Activated CD8-positive, alpha-beta memory T cell treated with anti-CD3 and anti-CD28 coated beads for 4 hours (primary cell): ENCODE data around the gene TUBA3C.

Experiments
- DNase-seq, 2 donors: peaks; one replicate each; pipeline ENCODE4 v3.0.0-alpha.2; 2020; ENCODE audit warnings: low read depth in 2 of 2

Gene TUBA3C

GRCh38 chr13:19161308-19161707 is 20.3 kb downstream of the TUBA3C start:
- no peak for DNase-seq

- no peak for DNase-seq
Measured at GRCh38 chr13:19159761-19160420, 21.7 kb downstream of the TUBA3C start.

DNA sequence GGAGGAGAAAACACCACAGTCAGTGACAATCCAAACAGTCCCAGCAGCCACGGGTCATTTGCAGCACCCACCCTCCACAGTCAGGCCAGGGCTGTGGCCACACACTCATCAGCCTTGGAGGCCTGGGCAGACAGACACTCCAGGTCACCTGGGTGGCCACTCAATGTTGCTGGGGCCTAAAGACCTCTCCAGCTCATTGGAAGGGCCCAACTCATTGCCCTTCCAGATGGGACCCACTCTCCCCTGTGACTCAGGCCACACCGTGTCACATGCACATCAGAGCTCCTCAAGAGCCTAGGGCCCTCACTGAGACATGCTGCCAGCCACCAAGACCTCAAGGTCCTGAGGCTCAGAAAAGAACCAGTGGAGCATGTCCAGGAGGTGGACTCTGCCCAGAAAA is 22.4 kb downstream of the TUBA3C start:
- DNase-seq, result no peak

GRCh38 chr13:19158526-19159174 is 23.0 kb downstream of the TUBA3C start:
- no peak for DNase-seq

GRCh38 chr13:19158006-19158405 is 23.6 kb downstream of the TUBA3C start:
- no peak for DNase-seq

GRCh38 chr13:19157461-19157860 is 24.2 kb downstream of the TUBA3C start:
- no peak for DNase-seq

- no peak for DNase-seq
Measured at GRCh38 chr13:19156013-19156825, 25.4 kb downstream of the TUBA3C start.

DNA sequence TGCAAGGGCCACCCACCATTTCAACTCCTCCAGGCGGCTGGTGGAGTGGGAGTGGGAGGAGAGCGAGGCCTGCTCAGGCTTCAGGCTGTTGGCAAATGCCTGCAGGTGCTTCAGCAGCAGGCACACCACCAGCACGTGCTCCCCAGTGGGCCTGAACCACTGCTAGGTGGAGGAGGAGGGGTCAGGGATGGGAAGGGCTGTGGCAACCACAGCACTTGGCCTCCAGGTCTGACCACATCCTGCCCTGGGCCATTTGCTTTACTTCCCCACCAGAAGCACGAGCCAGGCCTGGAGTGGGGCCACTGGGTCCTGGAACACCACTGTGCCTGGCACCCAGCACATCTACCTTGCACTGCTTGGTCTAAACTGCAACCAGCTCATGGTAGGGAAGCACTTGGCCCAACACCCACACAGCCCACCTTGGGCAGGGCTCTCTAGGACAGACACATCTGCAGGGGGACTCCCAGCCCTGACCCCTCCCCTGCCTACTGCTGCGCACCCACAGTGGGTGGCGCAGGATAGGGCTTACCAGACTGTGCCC is 26.2 kb downstream of the TUBA3C start:
- no peak for DNase-seq

GRCh38 chr13:19154843-19155242 is 26.8 kb downstream of the TUBA3C start:
- no peak for DNase-seq

GRCh38 chr13:19153782-19154450 is 27.7 kb downstream of the TUBA3C start:
- DNase-seq, result no peak

GRCh38 chr13:19152403-19152802 is 29.2 kb downstream of the TUBA3C start:
- DNase-seq, result no peak

DNA sequence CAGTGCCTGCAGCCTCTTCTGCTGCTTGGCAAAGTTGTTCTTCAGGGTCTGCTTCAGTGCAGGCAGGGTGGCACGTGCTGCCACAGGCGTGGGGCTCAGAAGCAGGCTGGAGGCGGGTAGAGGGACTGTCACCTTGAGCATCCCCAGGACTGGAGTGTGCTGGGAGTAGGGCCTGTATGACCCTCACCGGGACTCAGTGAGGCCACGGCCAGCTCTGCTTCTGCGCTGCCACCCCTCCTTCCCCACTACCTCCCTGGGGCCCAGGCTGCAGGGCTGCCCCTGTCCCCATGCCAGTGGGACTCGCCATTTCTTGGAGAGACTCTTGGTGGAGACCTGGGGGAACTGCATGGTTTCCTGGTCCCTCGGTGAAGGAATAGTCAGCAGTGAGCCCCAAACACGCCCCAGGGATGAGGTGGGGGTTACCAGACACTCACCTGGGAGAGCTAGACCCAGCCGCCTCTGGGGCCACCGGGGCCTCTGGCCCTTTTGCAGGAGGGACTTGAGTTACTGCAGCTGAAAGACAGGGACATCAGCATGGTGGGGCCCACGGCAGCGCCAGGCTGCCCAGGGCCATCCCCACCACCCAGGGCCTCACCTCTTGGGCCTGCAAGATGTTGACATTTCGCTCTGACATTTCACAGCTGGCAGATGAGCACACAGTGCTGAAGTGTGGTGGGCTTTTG is 29.9 kb downstream of the TUBA3C start:
- DNase-seq, result no peak

DNA sequence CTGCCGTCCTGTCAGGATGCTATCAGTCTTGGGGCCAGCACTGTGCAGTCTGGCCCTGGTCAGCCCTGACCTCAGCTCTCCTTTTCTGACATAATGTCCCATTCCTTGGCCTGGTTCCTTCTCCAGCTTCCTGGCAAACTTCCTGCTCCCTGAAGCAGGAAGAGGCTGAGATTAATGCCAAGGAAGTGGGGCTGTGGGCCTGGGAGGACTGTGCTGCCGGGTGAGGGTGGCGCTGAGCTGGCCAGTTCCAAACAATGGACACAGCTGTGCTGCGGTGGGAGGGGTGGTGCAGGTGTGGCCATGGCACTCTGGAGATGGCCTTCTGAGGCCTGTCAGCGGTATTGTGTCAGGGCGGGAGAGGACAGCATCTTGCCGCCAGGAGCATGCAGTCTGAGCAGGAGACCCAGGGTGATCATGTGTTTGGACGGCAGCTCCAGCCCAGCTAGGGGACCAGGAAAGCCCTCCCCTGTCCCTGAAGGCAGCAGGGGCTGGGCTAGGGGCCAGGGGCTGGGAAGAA is 30.9 kb downstream of the TUBA3C start:
- no peak for DNase-seq

GRCh38 chr13:19150226-19150625 is 31.4 kb downstream of the TUBA3C start:
- no peak for DNase-seq

DNA sequence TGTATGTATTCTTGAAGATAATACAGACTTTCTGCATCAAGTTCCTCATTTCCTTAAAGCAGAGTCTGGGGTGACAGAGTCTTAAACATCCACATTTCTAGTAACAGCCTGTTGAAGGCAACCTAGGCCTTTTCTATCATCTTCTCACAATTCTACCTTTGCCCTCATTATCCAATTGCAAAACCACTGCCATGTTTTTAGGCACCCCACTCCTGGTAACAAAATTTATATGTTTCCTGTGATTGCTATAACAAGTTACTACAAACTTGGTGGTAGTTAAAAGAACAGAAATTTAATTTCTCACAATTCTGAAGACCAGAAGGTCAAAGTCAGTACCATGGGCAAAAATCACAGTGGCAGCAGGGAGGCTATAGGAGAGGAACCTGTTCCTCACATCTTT is 33.1 kb downstream of the TUBA3C start:
- DNase-seq, result no peak
